ENCODE data around the gene NKX2-4. TPM values are rescaled to one million over a fixed set of nuclear protein-coding genes. Genes with fewer than 3 reads are reported as not detected.

The NKX2-4 gene
- polyA plus RNA-seq, 1 donor from 2014 or later = not detected

- TF ChIP-seq POLR2AphosphoS5 (IDR thresholded peaks at IDR 0.05) = no peak
- no peak overlapping the region for H3K4me2 ChIP-seq (ENCODE audit: low read length)
- H3K9me2 ChIP-seq (ENCODE audit: insufficient read depth, low read length) = no peaks in the 10 kb centered on the region
- peaks cover 2% of the 10 kb centered on the region for H3K36me3 ChIP-seq (ENCODE audit: insufficient read depth, low read length)
- no peaks in the 10 kb centered on the region for H3K9me3 ChIP-seq (ENCODE audit: low read length)
- no peak overlapping the region for H3K27ac ChIP-seq (ENCODE audit: low read length)
- H3K79me2 ChIP-seq (replicated peaks; ENCODE audit: insufficient read depth, low read length) = peaks cover 20% of the 10 kb centered on the region
- H3K4me3 ChIP-seq (ENCODE audit: low read length) = no peak overlapping the region
- H4K20me1 ChIP-seq (ENCODE audit: insufficient read depth) = no peaks in the 10 kb centered on the region
- no peak overlapping the region for H2AFZ ChIP-seq (ENCODE audit: low read depth, low read length)
- H3K27me3 ChIP-seq (ENCODE audit: insufficient read depth, low read depth, low read length) = no peaks in the 10 kb centered on the region
- H3F3A ChIP-seq (ENCODE audit: insufficient read depth, low read length, poor library complexity, severe bottlenecking) = no peaks in the 10 kb centered on the region
- no peak overlapping the region for H3K9ac ChIP-seq (ENCODE audit: low read length)
Measured at GRCh38 chr20:21373436-21373835, 23.9 kb downstream of the NKX2-4 start.

GRCh38 chr20:21372016-21372415 is 25.3 kb downstream of the NKX2-4 start:
- peaks cover 20% of the 10 kb centered on the region for H3K79me2 ChIP-seq (replicated peaks; ENCODE audit: insufficient read depth, low read length)
- H3K9me3 ChIP-seq (ENCODE audit: low read length) = no peaks in the 10 kb centered on the region
- H3K9ac ChIP-seq (ENCODE audit: low read length) = no peak overlapping the region
- no peak overlapping the region for H2AFZ ChIP-seq (ENCODE audit: low read depth, low read length)
- H3K27ac ChIP-seq (ENCODE audit: low read length) = no peak overlapping the region
- no peak for TF ChIP-seq MXI1 (conservative IDR thresholded peaks at IDR 0.05; ENCODE audit: poor library complexity, severe bottlenecking)
- no peak for TF ChIP-seq SMC3 (conservative IDR thresholded peaks at IDR 0.05; ENCODE audit: poor library complexity)
- no peak for TF ChIP-seq EZH2 (IDR thresholded peaks at IDR 0.05; ENCODE audit: borderline replicate concordance, insufficient read depth, low read length, poor library complexity, severe bottlenecking)
- TF ChIP-seq TAF1 (IDR thresholded peaks at IDR 0.05; ENCODE audit: low read depth) = no peak
- TF ChIP-seq EP300 (conservative IDR thresholded peaks at IDR 0.05; ENCODE audit: poor library complexity, severe bottlenecking) = no peak
- no peak for TF ChIP-seq RAD21 (conservative IDR thresholded peaks at IDR 0.05)
- TF ChIP-seq REST (IDR thresholded peaks at IDR 0.05; ENCODE audit: borderline replicate concordance) = no peak
- TF ChIP-seq POLR2AphosphoS5 (IDR thresholded peaks at IDR 0.05) = no peak
- no peak for TF ChIP-seq CTCF (IDR thresholded peaks at IDR 0.05; ENCODE audit: poor library complexity, severe bottlenecking)
- no peak overlapping the region for H3K4me2 ChIP-seq (ENCODE audit: low read length)
- no peaks in the 10 kb centered on the region for H4K20me1 ChIP-seq (ENCODE audit: insufficient read depth)
- peaks cover 7% of the 10 kb centered on the region for H3K36me3 ChIP-seq (ENCODE audit: insufficient read depth, low read length)
- no peaks in the 10 kb centered on the region for H3K27me3 ChIP-seq (ENCODE audit: insufficient read depth, low read depth, low read length)
- no peaks in the 10 kb centered on the region for H3K9me2 ChIP-seq (ENCODE audit: insufficient read depth, low read length)
- H3K4me3 ChIP-seq (ENCODE audit: low read length) = no peak overlapping the region
- no peaks in the 10 kb centered on the region for H3F3A ChIP-seq (ENCODE audit: insufficient read depth, low read length, poor library complexity, severe bottlenecking)

GRCh38 chr20:21371193-21371592 is 26.1 kb downstream of the NKX2-4 start:
- TF ChIP-seq POLR2AphosphoS5 (IDR thresholded peaks at IDR 0.05) (no peak), CTCF (IDR thresholded peaks at IDR 0.05; ENCODE audit: poor library complexity, severe bottlenecking) (no peak), RAD21 (conservative IDR thresholded peaks at IDR 0.05) (no peak), EZH2 (IDR thresholded peaks at IDR 0.05; ENCODE audit: borderline replicate concordance, insufficient read depth, low read length, poor library complexity, severe bottlenecking) (no peak), SMC3 (conservative IDR thresholded peaks at IDR 0.05; ENCODE audit: poor library complexity) (no peak), TAF1 (IDR thresholded peaks at IDR 0.05; ENCODE audit: low read depth) (no peak), MXI1 (conservative IDR thresholded peaks at IDR 0.05; ENCODE audit: poor library complexity, severe bottlenecking) (no peak), EP300 (conservative IDR thresholded peaks at IDR 0.05; ENCODE audit: poor library complexity, severe bottlenecking) (no peak), REST (IDR thresholded peaks at IDR 0.05; ENCODE audit: borderline replicate concordance) (no peak)
- H3K79me2 ChIP-seq (replicated peaks; ENCODE audit: insufficient read depth, low read length) = peaks cover 17% of the 10 kb centered on the region
- H3K27me3 ChIP-seq (ENCODE audit: insufficient read depth, low read depth, low read length) = no peaks in the 10 kb centered on the region
- peaks cover 15% of the 10 kb centered on the region for H3K36me3 ChIP-seq (ENCODE audit: insufficient read depth, low read length)
- H3K9me2 ChIP-seq (ENCODE audit: insufficient read depth, low read length) = no peaks in the 10 kb centered on the region
- H3K27ac ChIP-seq (ENCODE audit: low read length) = no peak overlapping the region
- H3F3A ChIP-seq (ENCODE audit: insufficient read depth, low read length, poor library complexity, severe bottlenecking) = no peaks in the 10 kb centered on the region
- no peak overlapping the region for H2AFZ ChIP-seq (ENCODE audit: low read depth, low read length)
- no peaks in the 10 kb centered on the region for H3K9me3 ChIP-seq (ENCODE audit: low read length)
- H3K4me2 ChIP-seq (ENCODE audit: low read length) = no peak overlapping the region
- no peak overlapping the region for H3K9ac ChIP-seq (ENCODE audit: low read length)
- no peaks in the 10 kb centered on the region for H4K20me1 ChIP-seq (ENCODE audit: insufficient read depth)
- H3K4me3 ChIP-seq (ENCODE audit: low read length) = no peak overlapping the region
